ENCODE measurements around the gene APLP1.

GRCh38 chr19:35907377-35907745 is 39.0 kb downstream of the APLP1 start:
- TF ChIP-seq CTCF (conservative IDR thresholded peaks at IDR 0.05; ENCODE audit: low read depth, low read length): no peak
- no peak for TF ChIP-seq EZH2 (IDR thresholded peaks at IDR 0.05; ENCODE audit: borderline replicate concordance, low read depth, low read length, poor library complexity, severe bottlenecking)
